Naive thymus-derived CD8-positive, alpha-beta T cell (primary cell): Measurements from ENCODE around the gene HDAC4. TPM values are rescaled to one million over a fixed set of nuclear protein-coding genes. Genes with fewer than 3 reads are reported as not detected.

Source experiments
- ATAC-seq, 2 donors: fragments of 150-1000 bp; cut with Tn5 transposase in 1 of 2; sonication (Bioruptor Pico), chemical (Tn5 transposase) in 1 of 2; 1 replicate in 1 of 2; 2 replicates in 1 of 2; pipeline ENCODE4 v1.10.0; 2021; ENCODE audit warnings: mild to moderate bottlenecking in 2 of 2, moderate library complexity in 2 of 2
- POLR2A ChIA-PET: fragments of 350-600 bp; sonication (Branson Sonifier 250); formaldehyde crosslinking; loops from one replicate; lab custom pipeline; 2021; ENCODE audit warnings: antibody characterized with exemption; lab: Charles Lee
- DNase-seq, 10 donors: peaks; one replicate each; pipeline versions ENCODE4 v3.0.0 to v3.0.0-alpha.2; 2020 to 2022
- H3K27ac Mint-ChIP-seq, 10 donors: one replicate each; pipeline ENCODE4 v1.8.0; 2020 to 2022; ENCODE audit warnings: mild to moderate bottlenecking in 10 of 10, mixed read lengths in 10 of 10, moderate library complexity in 4 of 10, inconsistent platforms in 1 of 10
- H3K27me3 Mint-ChIP-seq, 5 donors: one replicate each; pipeline ENCODE4 v1.8.0; 2021 to 2022; ENCODE audit warnings: mixed read lengths in 5 of 5
- H3K36me3 Mint-ChIP-seq, 3 donors: one replicate each; pipeline ENCODE4 v1.8.0; 2020 to 2022; ENCODE audit warnings: mixed read lengths in 3 of 3, mild to moderate bottlenecking in 2 of 3, inconsistent platforms in 1 of 3
- H3K4me1 Mint-ChIP-seq, 4 donors: one replicate each; pipeline ENCODE4 v1.8.0; 2021 to 2022; ENCODE audit warnings: mixed read lengths in 4 of 4
- H3K4me3 Mint-ChIP-seq, 10 donors: one replicate each; pipeline ENCODE4 v1.8.0; 2020 to 2022; ENCODE audit warnings: mild to moderate bottlenecking in 10 of 10, mixed read lengths in 10 of 10, moderate library complexity in 6 of 10, inconsistent platforms in 1 of 10
- H3K9me3 Mint-ChIP-seq, 9 donors: one replicate each; pipeline ENCODE4 v1.8.0; 2020 to 2022; ENCODE audit warnings: mixed read lengths in 9 of 9, mild to moderate bottlenecking in 3 of 9, inconsistent platforms in 1 of 9, moderate library complexity in 1 of 9
- polyA plus RNA-seq, 3 donors: library from polyadenylated mRNA; unstranded; fragments of 300-500 nt; fragmentation: Illumina TruSeq; gene quantifications; one replicate each; pipeline ENCODE4 v1.2.3, GENCODE V29; 2021
- total RNA-seq, 8 experiments: library from RNA in 2 of 8; stranded (reverse) in 2 of 8; gene quantifications; one replicate each; pipeline ENCODE4 v1.2.3 and lab custom pipeline; 2021 to 2026

The HDAC4 gene
- total and polyA plus RNA-seq, 5 experiments from 2014 or later = 2.8 to 37.3 (median 10.1) TPM

DNA sequence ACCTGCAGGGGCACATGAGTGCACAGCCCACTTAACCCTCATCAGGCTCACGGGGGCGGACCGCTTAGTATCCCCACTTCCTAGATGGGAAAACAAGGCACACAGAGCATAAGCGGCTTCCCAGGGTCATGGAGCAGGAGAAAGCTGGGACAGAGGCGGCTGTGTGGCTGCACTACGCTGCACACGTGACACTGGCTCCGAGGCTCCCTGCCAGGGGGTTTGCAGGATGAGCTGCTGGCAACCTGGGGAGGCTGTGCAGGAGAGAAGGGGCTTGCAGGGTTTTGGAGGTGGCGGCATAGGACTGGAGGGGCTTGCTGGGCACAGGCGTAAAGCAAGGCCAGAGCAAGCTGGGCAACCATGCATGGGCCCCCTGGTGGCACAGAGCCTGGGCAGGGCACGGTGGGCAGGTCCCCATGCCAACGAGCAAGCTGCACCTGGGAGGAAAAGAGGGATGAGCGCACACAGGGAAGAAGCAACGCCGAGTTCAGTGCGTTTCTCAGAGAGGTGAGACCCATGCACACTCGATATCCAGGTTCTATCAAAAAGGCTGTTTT is 268.6 kb downstream of the HDAC4 start:
- DNase-seq (no peak), ATAC-seq (no peak)
- POLR2A ChIA-PET = no interaction called here
- H3K36me3 Mint-ChIP-seq = peaks cover 14 to 83% (median 40%) of the 10 kb centered on the region in 3 donors
- peaks cover 0 to 6% (median 0%) of the 10 kb centered on the region in 4 donors for H3K4me1 Mint-ChIP-seq
- peak overlapping the region in 1 of 10 donors; percentile 68 for H3K27ac Mint-ChIP-seq
- no peaks in the 10 kb centered on the region for H3K27me3 Mint-ChIP-seq
- peaks cover 0 to 3% (median 0%) of the 10 kb centered on the region in 9 donors for H3K9me3 Mint-ChIP-seq
- H3K4me3 Mint-ChIP-seq = no peak overlapping the region

DNA sequence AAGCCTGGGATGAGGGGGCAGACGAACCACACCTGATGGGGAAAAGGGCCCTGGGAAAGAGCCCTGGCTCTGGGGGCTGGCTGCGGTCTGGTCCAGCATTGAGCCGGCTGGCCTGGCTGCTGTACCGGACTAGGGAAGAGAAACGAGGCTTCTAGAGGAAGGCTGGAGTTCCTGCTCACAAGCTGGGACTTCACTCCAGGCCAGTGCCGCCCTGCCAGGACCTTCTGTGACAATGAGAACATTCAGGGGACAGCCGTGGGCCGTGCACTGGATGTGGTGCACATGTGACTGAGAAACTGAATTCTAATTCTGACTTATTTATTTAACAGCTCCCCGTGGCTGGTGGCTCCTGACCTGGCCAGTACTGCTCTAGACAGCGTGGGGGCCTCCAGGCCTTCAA is 269.3 kb downstream of the HDAC4 start:
- Mint-ChIP-seq H3K27me3 (no peaks in the 10 kb centered on the region), H3K4me1 (peaks cover 0 to 6% (median 0%) of the 10 kb centered on the region in 4 donors), H3K4me3 (no peak overlapping the region), H3K9me3 (peaks cover 0 to 3% (median 0%) of the 10 kb centered on the region in 9 donors), H3K36me3 (peaks cover 11 to 80% (median 34%) of the 10 kb centered on the region in 3 donors), H3K27ac (peak overlapping the region in 3 of 10 donors; percentile 37 to 79 (median 47))
- POLR2A ChIA-PET = no interaction called here
- ATAC-seq (no peak), DNase-seq (no peak)

GRCh38 chr2:239130786-239131325 is 270.0 kb downstream of the HDAC4 start:
- POLR2A ChIA-PET = no interaction called here
- ATAC-seq (no peak), DNase-seq (no peak)
- Mint-ChIP-seq H3K27me3 (no peaks in the 10 kb centered on the region), H3K27ac (peak overlapping the region in 4 of 10 donors; percentile 2 to 79 (median 20)), H3K4me3 (no peak overlapping the region), H3K4me1 (peaks cover 0 to 4% (median 0%) of the 10 kb centered on the region in 4 donors), H3K36me3 (peaks cover 4 to 78% (median 31%) of the 10 kb centered on the region in 3 donors), H3K9me3 (no peaks in the 10 kb centered on the region)

- peaks cover 0 to 4% (median 0%) of the 10 kb centered on the region in 4 donors for H3K4me1 Mint-ChIP-seq
- H3K9me3 Mint-ChIP-seq = no peaks in the 10 kb centered on the region
- peaks cover 0 to 78% (median 36%) of the 10 kb centered on the region in 3 donors for H3K36me3 Mint-ChIP-seq
- peak overlapping the region in 2 of 10 donors; percentile 36 to 40 for H3K27ac Mint-ChIP-seq
- POLR2A ChIA-PET = no interaction called here
- ATAC-seq = no peak
- DNase-seq = no peak
- H3K4me3 Mint-ChIP-seq = no peak overlapping the region
- no peaks in the 10 kb centered on the region for H3K27me3 Mint-ChIP-seq
These were observed 270.8 kb downstream of the HDAC4 start for GRCh38 chr2:239130041-239130440.

DNA sequence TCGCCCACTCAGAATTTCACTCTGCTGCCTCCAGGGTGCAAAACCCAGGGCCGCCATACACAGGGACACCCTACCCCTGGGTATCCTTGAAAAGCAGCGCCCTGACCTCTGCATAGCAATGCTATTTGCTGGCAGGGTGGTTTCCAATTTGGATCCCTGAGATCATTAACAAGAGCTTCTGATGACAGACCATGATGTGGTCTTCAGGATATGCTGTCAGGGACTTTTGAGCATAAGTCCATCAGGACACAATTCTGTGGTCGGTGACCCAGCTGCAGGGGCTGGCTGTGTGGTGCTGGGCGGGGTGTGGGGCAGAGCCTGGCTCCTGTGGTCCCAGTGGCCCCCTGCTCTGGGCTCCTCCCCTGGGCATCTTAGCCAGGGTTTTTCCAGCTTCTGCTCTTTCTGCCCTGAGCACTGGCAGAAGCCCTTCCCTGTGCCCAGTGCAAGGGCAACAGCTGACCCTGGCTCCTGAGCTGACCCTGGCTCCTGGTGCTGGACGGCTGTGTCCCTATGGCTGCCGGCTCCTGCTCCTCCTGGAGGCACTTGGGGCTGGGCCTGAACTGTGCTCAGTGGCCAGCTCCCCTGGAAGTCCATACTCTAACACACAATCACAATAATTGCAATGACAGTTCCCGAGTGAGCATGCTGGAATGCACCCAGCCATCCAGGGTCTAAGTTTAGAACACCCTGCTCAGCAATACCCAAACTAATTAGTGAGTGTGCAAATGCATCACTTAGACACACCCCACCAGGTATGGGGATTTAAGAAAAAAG is 271.5 kb downstream of the HDAC4 start:
- no peak overlapping the region for H3K4me3 Mint-ChIP-seq
- DNase-seq (no peak), ATAC-seq (no peak)
- no peaks in the 10 kb centered on the region for H3K9me3 Mint-ChIP-seq
- peak overlapping the region in 2 of 10 donors; percentile 40 to 57 for H3K27ac Mint-ChIP-seq
- H3K36me3 Mint-ChIP-seq = peaks cover 0 to 75% (median 33%) of the 10 kb centered on the region in 3 donors
- no peaks in the 10 kb centered on the region for H3K27me3 Mint-ChIP-seq
- POLR2A ChIA-PET = no interaction called here
- peaks cover 0 to 4% (median 0%) of the 10 kb centered on the region in 4 donors for H3K4me1 Mint-ChIP-seq

GRCh38 chr2:239128706-239129105 is 272.1 kb downstream of the HDAC4 start:
- ATAC-seq (no peak), DNase-seq (no peak)
- H3K36me3 Mint-ChIP-seq = peaks cover 0 to 73% (median 30%) of the 10 kb centered on the region in 3 donors
- H3K9me3 Mint-ChIP-seq = no peaks in the 10 kb centered on the region
- no peak overlapping the region for H3K4me3 Mint-ChIP-seq
- H3K4me1 Mint-ChIP-seq = peaks cover 0 to 4% (median 0%) of the 10 kb centered on the region in 4 donors
- H3K27me3 Mint-ChIP-seq = no peaks in the 10 kb centered on the region
- H3K27ac Mint-ChIP-seq = peak overlapping the region in 3 of 10 donors; percentile 27 to 43 (median 40)
- POLR2A ChIA-PET = no interaction called here

DNA sequence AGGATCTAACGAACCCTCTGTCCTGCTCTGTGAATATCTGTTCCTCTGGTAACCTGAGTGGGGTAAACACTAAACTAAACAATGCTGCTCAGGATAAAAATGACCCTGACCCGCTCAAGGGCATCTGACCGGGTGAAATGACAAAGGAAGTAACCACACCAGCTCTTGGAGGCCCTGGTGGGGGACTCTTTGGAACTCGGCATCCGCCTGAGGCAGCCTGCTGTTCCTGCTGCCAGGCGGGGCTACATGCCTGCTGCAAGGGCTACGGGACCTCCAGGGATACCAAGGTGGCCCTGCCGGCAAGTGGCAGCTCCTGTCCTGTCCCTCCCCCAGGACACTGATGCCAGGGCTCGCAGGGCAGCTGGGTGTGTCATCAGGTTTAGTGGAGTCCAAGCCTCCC is 273.3 kb downstream of the HDAC4 start:
- peaks cover 0 to 63% (median 23%) of the 10 kb centered on the region in 3 donors for H3K36me3 Mint-ChIP-seq
- no peak overlapping the region for H3K4me3 Mint-ChIP-seq
- POLR2A ChIA-PET = no interaction called here
- H3K9me3 Mint-ChIP-seq = no peaks in the 10 kb centered on the region
- H3K27ac Mint-ChIP-seq = peak overlapping the region in 1 of 10 donors; percentile 38
- H3K4me1 Mint-ChIP-seq = peaks cover 0 to 4% (median 0%) of the 10 kb centered on the region in 4 donors
- no peaks in the 10 kb centered on the region for H3K27me3 Mint-ChIP-seq
- no peak for ATAC-seq
- no peak for DNase-seq

- H3K4me3 Mint-ChIP-seq = no peak overlapping the region
- H3K9me3 Mint-ChIP-seq = no peaks in the 10 kb centered on the region
- H3K36me3 Mint-ChIP-seq = peaks cover 0 to 50% (median 21%) of the 10 kb centered on the region in 3 donors
- H3K27ac Mint-ChIP-seq = peak overlapping the region in 2 of 10 donors; percentile 77 to 79
- POLR2A ChIA-PET = no interaction called here
- DNase-seq (no peak), ATAC-seq (no peak)
- no peaks in the 10 kb centered on the region for H3K27me3 Mint-ChIP-seq
- peaks cover 0 to 10% (median 4%) of the 10 kb centered on the region in 4 donors for H3K4me1 Mint-ChIP-seq
These were observed 274.8 kb downstream of the HDAC4 start for GRCh38 chr2:239125726-239126675.

- ATAC-seq (no peak), DNase-seq (no peak)
- H3K27ac Mint-ChIP-seq = peak overlapping the region in 1 of 10 donors; percentile 13
- no peak overlapping the region for H3K4me3 Mint-ChIP-seq
- no peaks in the 10 kb centered on the region for H3K9me3 Mint-ChIP-seq
- POLR2A ChIA-PET = no interaction called here
- H3K27me3 Mint-ChIP-seq = no peaks in the 10 kb centered on the region
- H3K4me1 Mint-ChIP-seq = peaks cover 8 to 23% (median 14%) of the 10 kb centered on the region in 4 donors
- peaks cover 0 to 40% (median 16%) of the 10 kb centered on the region in 3 donors for H3K36me3 Mint-ChIP-seq
These were observed 276.5 kb downstream of the HDAC4 start for GRCh38 chr2:239124152-239124899.

- ATAC-seq = no peak
- POLR2A ChIA-PET = no interaction called here
- Mint-ChIP-seq H3K4me1 (peaks cover 15 to 40% (median 27%) of the 10 kb centered on the region in 4 donors), H3K27me3 (no peaks in the 10 kb centered on the region), H3K36me3 (peaks cover 0 to 30% (median 16%) of the 10 kb centered on the region in 3 donors), H3K27ac (peak overlapping the region in 1 of 10 donors; percentile 75), H3K4me3 (no peak overlapping the region), H3K9me3 (no peaks in the 10 kb centered on the region)
- no peak for DNase-seq
These were observed 278.3 kb downstream of the HDAC4 start for GRCh38 chr2:239122421-239123110.

DNA sequence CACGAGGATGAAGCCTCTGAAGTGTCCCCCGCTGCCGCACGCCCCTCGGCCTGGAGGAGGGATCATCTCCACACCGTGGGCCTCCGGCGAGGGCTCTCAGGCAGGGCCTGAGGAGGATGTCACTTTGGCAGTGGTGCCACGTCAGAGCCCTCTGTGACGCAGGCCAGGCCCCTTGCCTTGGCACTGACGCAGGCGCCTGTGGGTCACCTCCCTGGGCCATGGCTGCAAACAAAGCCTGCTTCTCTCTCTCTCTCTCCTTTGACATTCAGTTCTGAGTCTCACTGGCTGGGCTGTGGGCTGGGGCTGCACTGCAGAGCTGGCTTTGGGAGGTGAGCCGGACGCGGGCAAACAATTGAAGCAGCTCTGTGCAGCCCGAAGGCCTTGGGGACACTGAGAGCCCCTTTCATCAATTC is 279.2 kb downstream of the HDAC4 start:
- DNase-seq (no peak), ATAC-seq (no peak)
- POLR2A ChIA-PET = no interaction called here
- no peaks in the 10 kb centered on the region for H3K27me3 Mint-ChIP-seq
- H3K4me3 Mint-ChIP-seq = no peak overlapping the region
- H3K9me3 Mint-ChIP-seq = no peaks in the 10 kb centered on the region
- peak overlapping the region in 2 of 10 donors; percentile 65 to 75 for H3K27ac Mint-ChIP-seq
- H3K4me1 Mint-ChIP-seq = peaks cover 19 to 43% (median 29%) of the 10 kb centered on the region in 4 donors
- peaks cover 0 to 24% (median 16%) of the 10 kb centered on the region in 3 donors for H3K36me3 Mint-ChIP-seq
